ENCODE results near the gene NFX1. TPM values are rescaled to one million over a fixed set of nuclear protein-coding genes. Genes with fewer than 3 reads are reported as not detected.

NFX1 gene
- total and polyA plus RNA-seq, 10 of the 15 experiments (the other 5 are each of a cell fraction or from before 2014, with no cell fraction given): 11.9 to 45.1 (median 36.1) TPM

- TF ChIP-seq EED (IDR thresholded peaks at IDR 0.05; ENCODE audit: low read depth): peak; percentile 43; the same call in 1 of the 2 replicates
- peak; percentile 74 for TF ChIP-seq TCF12 (IDR thresholded peaks at IDR 0.05; ENCODE audit: low read depth, low read length)
- TF ChIP-seq EGR1 (IDR thresholded peaks at IDR 0.05; ENCODE audit: borderline replicate concordance in 1 of 2, low read depth in 2 of 2, low read length in 2 of 2): no peak
- peak; percentile 85; the same call in 1 of the 2 replicates for TF ChIP-seq TCF3 (IDR thresholded peaks at IDR 0.05; ENCODE audit: borderline replicate concordance, insufficient read depth, low read depth, low read length)
- peak; percentile 62; the same call in 1 of the 2 replicates for TF ChIP-seq IKZF1 (conservative IDR thresholded peaks at IDR 0.05)
- no peak for TF ChIP-seq ZSCAN29 (IDR thresholded peaks at IDR 0.05)
- TF ChIP-seq SKIL (IDR thresholded peaks at IDR 0.05; ENCODE audit: low read depth, poor library complexity, severe bottlenecking): peak; percentile 58
- TF ChIP-seq, protein P1, sequence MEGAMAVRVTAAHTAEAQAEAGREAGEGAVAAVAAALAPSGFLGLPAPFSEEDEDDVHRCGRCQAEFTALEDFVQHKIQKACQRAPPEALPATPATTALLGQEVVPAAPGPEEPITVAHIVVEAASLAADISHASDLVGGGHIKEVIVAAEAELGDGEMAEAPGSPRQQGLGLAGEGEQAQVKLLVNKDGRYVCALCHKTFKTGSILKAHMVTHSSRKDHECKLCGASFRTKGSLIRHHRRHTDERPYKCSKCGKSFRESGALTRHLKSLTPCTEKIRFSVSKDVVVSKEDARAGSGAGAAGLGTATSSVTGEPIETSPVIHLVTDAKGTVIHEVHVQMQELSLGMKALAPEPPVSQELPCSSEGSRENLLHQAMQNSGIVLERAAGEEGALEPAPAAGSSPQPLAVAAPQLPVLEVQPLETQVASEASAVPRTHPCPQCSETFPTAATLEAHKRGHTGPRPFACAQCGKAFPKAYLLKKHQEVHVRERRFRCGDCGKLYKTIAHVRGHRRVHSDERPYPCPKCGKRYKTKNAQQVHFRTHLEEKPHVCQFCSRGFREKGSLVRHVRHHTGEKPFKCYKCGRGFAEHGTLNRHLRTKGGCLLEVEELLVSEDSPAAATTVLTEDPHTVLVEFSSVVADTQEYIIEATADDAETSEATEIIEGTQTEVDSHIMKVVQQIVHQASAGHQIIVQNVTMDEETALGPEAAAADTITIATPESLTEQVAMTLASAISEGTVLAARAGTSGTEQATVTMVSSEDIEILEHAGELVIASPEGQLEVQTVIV (IDR thresholded peaks at IDR 0.05; ENCODE audit: borderline replicate concordance, partially characterized antibody): no peak
- TF ChIP-seq, protein P2, sequence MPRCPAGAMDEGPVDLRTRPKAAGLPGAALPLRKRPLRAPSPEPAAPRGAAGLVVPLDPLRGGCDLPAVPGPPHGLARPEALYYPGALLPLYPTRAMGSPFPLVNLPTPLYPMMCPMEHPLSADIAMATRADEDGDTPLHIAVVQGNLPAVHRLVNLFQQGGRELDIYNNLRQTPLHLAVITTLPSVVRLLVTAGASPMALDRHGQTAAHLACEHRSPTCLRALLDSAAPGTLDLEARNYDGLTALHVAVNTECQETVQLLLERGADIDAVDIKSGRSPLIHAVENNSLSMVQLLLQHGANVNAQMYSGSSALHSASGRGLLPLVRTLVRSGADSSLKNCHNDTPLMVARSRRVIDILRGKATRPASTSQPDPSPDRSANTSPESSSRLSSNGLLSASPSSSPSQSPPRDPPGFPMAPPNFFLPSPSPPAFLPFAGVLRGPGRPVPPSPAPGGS (IDR thresholded peaks at IDR 0.05; ENCODE audit: borderline replicate concordance, insufficient read depth, low read depth, low read length, poor library complexity, severe bottlenecking): no peak
- TF ChIP-seq HCFC1 (IDR thresholded peaks at IDR 0.05; ENCODE audit: low read length): no peak
- no peak for TF ChIP-seq PAX8 (IDR thresholded peaks at IDR 0.05)
- TF ChIP-seq, protein P3, sequence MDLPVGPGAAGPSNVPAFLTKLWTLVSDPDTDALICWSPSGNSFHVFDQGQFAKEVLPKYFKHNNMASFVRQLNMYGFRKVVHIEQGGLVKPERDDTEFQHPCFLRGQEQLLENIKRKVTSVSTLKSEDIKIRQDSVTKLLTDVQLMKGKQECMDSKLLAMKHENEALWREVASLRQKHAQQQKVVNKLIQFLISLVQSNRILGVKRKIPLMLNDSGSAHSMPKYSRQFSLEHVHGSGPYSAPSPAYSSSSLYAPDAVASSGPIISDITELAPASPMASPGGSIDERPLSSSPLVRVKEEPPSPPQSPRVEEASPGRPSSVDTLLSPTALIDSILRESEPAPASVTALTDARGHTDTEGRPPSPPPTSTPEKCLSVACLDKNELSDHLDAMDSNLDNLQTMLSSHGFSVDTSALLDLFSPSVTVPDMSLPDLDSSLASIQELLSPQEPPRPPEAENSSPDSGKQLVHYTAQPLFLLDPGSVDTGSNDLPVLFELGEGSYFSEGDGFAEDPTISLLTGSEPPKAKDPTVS (IDR thresholded peaks at IDR 0.05; ENCODE audit: low read depth, low read length): no peak
- no peak for TF ChIP-seq MTA2 (IDR thresholded peaks at IDR 0.05; ENCODE audit: low read depth)
- no peak for TF ChIP-seq CBX5 (IDR thresholded peaks at IDR 0.05; ENCODE audit: low read depth)
- TF ChIP-seq PAX5 (IDR thresholded peaks at IDR 0.05; ENCODE audit: borderline replicate concordance, low read depth, low read length): peak; percentile 17; the same call in 1 of the 2 replicates
- 0 out of 2 replicates have a peak, but pooled peaks have one; percentile 31 for TF ChIP-seq CREB1 (IDR thresholded peaks at IDR 0.05; ENCODE audit: low read depth)
- TF ChIP-seq PML (IDR thresholded peaks at IDR 0.05; ENCODE audit: low read length): 0 out of 2 replicates have a peak, but pooled peaks have one; percentile 41
- peak; percentile 8 for TF ChIP-seq SP1 (IDR thresholded peaks at IDR 0.05; ENCODE audit: low read depth, low read length)
- TF ChIP-seq NFXL1 (IDR thresholded peaks at IDR 0.05; ENCODE audit: borderline replicate concordance): no peak
- peak; percentile 82 for TF ChIP-seq SMAD1 (IDR thresholded peaks at IDR 0.05; ENCODE audit: low read depth, partially characterized antibody)
- TF ChIP-seq HDAC2 (IDR thresholded peaks at IDR 0.05): no peak
- peak; percentile 69 for TF ChIP-seq ATF7 (IDR thresholded peaks at IDR 0.05; ENCODE audit: low read depth)
These were observed 7.1 kb downstream of the NFX1 start (continued) for GRCh38 chr9:33297432-33297831.

All from GM12878 (cell line).